Body of pancreas (tissue), 4 donors: ENCODE results near the gene RGS6.

Experiments
- CTCF ChIP-seq, 7 experiments: fragments of 450-650 bp in 4 of 7; fragments of 200-600 bp in 3 of 7; sonication (generic) in 3 of 7; IDR thresholded peaks; one replicate each; pipeline ENCODE4 v1.5.1; 2016 to 2019; ENCODE audit warnings: antibody characterized with exemption in 7 of 7
- POLR2A ChIP-seq, 3 donors: fragments of 450-650 bp; IDR thresholded peaks; one replicate each; pipeline ENCODE4 v1.6.1; 2016; ENCODE audit warnings: antibody characterized with exemption in 3 of 3, mild to moderate bottlenecking in 2 of 3

GRCh38 chr14:72443991-72444441 is 511.8 kb downstream of the RGS6 start:
- TF ChIP-seq CTCF (IDR thresholded peaks at IDR 0.05) (no peak), POLR2A (IDR thresholded peaks at IDR 0.05) (no peak)
